ENCODE data around the gene BACH1. TPM values are rescaled to one million over a fixed set of nuclear protein-coding genes. Genes with fewer than 3 reads are reported as not detected.

Gene BACH1
- total RNA-seq, 1 donor: 189 TPM

DNA sequence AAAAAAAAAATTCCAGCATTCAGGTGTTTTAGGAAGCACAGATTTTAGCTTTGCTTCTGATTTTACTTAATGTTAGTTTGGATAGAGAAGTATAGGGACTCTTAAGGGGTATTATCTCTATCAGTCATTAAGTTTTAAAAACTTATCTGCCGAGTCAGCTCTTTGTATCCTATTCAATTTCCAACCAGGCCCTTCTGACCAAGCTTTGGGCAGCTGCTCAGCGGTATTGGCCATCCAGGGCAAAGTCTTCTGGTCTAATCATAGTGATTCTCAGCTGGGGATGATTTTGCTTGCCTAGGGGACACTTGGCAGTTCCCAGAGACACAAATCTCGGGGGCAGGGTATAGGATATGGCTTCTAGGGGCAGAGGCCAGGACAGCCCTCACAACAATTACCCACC is 47.6 kb downstream of the BACH1 start:
- no peak for DNase-seq (ENCODE audit: insufficient read length, low spot score, missing footprints)
- no peak overlapping the region for H3K4me2 ChIP-seq (ENCODE audit: insufficient read depth, low read length)
- no peak overlapping the region for H3K4me3 ChIP-seq (ENCODE audit: insufficient read depth, low read length)
- peak overlapping the region; percentile 83 for H3K27ac ChIP-seq (ENCODE audit: low read depth, low read length)
- no peak overlapping the region for H2AFZ ChIP-seq (ENCODE audit: low read length)
- H3K4me1 ChIP-seq (ENCODE audit: insufficient read depth, low read length): peaks cover 70% of the 10 kb centered on the region
- no peaks in the 10 kb centered on the region for H3K9me3 ChIP-seq (ENCODE audit: low read depth, low read length)
- no peaks in the 10 kb centered on the region for H4K20me1 ChIP-seq (ENCODE audit: insufficient read depth, low read length)
- peaks cover 32% of the 10 kb centered on the region for H3K36me3 ChIP-seq (ENCODE audit: insufficient read depth, low read length)
- peaks cover 53% of the 10 kb centered on the region for H3K79me2 ChIP-seq (ENCODE audit: insufficient read depth, low read length)
- no peaks in the 10 kb centered on the region for H3K27me3 ChIP-seq (ENCODE audit: insufficient read depth, low read length)
- no peak for TF ChIP-seq CTCF (IDR thresholded peaks at IDR 0.05; ENCODE audit: extremely low read depth, low read depth, low read length)

- Histone ChIP-seq H3K4me1 (ENCODE audit: insufficient read depth, low read length) (peaks cover 70% of the 10 kb centered on the region), H4K20me1 (ENCODE audit: insufficient read depth, low read length) (no peaks in the 10 kb centered on the region), H2AFZ (ENCODE audit: low read length) (no peak overlapping the region), H3K4me3 (ENCODE audit: insufficient read depth, low read length) (no peak overlapping the region), H3K4me2 (ENCODE audit: insufficient read depth, low read length) (no peak overlapping the region), H3K27me3 (ENCODE audit: insufficient read depth, low read length) (no peaks in the 10 kb centered on the region), H3K27ac (ENCODE audit: low read depth, low read length) (peak overlapping the region; percentile 83), H3K36me3 (ENCODE audit: insufficient read depth, low read length) (peaks cover 32% of the 10 kb centered on the region), H3K79me2 (ENCODE audit: insufficient read depth, low read length) (peaks cover 48% of the 10 kb centered on the region), H3K9me3 (ENCODE audit: low read depth, low read length) (no peaks in the 10 kb centered on the region)
- no peak for TF ChIP-seq CTCF (IDR thresholded peaks at IDR 0.05; ENCODE audit: extremely low read depth, low read depth, low read length)
- no peak for DNase-seq (ENCODE audit: insufficient read length, low spot score, missing footprints)
Measured at GRCh38 chr21:29346771-29347170, 48.0 kb downstream of the BACH1 start.

DNA sequence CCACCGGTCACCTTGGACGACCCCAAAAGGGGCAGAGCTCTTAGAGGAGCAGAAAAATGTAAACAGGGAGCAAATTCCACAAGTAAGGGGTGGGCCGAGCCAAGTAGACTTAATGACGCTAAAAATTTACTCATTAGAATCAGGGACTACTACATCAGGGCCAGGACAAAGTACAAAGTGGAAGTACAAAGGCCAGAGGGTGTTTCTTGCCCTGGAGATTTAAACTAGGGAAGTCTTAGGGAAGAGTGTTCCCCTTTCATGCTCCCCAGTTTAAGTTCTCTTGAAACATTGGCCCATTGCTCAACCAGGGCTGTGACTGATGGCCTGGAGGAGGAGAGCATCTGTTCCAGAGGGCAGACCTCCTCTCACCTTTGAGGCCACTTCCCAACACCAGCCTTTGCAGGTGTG is 48.6 kb downstream of the BACH1 start:
- TF ChIP-seq CTCF (IDR thresholded peaks at IDR 0.05; ENCODE audit: extremely low read depth, low read depth, low read length): no peak
- peaks cover 46% of the 10 kb centered on the region for H3K79me2 ChIP-seq (ENCODE audit: insufficient read depth, low read length)
- H3K9me3 ChIP-seq (ENCODE audit: low read depth, low read length): no peaks in the 10 kb centered on the region
- H3K4me1 ChIP-seq (ENCODE audit: insufficient read depth, low read length): peaks cover 66% of the 10 kb centered on the region
- no peaks in the 10 kb centered on the region for H4K20me1 ChIP-seq (ENCODE audit: insufficient read depth, low read length)
- H3K4me3 ChIP-seq (ENCODE audit: insufficient read depth, low read length): no peak overlapping the region
- H3K4me2 ChIP-seq (ENCODE audit: insufficient read depth, low read length): no peak overlapping the region
- H2AFZ ChIP-seq (ENCODE audit: low read length): no peak overlapping the region
- H3K36me3 ChIP-seq (ENCODE audit: insufficient read depth, low read length): peaks cover 35% of the 10 kb centered on the region
- DNase-seq (ENCODE audit: insufficient read length, low spot score, missing footprints): no peak
- peak overlapping the region; percentile 83 for H3K27ac ChIP-seq (ENCODE audit: low read depth, low read length)
- no peaks in the 10 kb centered on the region for H3K27me3 ChIP-seq (ENCODE audit: insufficient read depth, low read length)

DNA sequence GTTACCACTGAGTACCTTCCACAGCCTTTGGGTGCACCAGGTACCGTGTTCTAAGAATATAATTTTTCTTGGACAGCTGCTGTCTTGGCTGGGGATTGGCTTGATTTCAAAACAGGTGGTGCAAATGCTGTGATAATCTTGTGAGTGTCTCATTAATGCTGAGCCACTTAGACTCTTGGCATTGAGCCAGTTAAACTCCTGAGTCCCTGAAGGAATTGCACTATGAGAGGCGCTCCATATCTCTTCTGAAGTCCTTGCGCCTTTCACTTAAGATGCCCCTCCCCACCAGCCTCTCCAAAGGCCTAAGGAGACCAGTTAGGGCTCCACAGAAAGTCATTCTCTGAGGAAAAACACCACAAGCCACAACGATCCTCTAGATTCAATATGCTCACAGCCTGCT is 51.0 kb downstream of the BACH1 start:
- TF ChIP-seq CTCF (IDR thresholded peaks at IDR 0.05; ENCODE audit: extremely low read depth, low read depth, low read length): no peak
- Histone ChIP-seq H3K79me2 (ENCODE audit: insufficient read depth, low read length) (peaks cover 37% of the 10 kb centered on the region), H3K4me2 (ENCODE audit: insufficient read depth, low read length) (no peak overlapping the region), H3K27ac (ENCODE audit: low read depth, low read length) (peak overlapping the region; percentile 64), H4K20me1 (ENCODE audit: insufficient read depth, low read length) (no peaks in the 10 kb centered on the region), H3K9me3 (ENCODE audit: low read depth, low read length) (no peaks in the 10 kb centered on the region), H3K4me3 (ENCODE audit: insufficient read depth, low read length) (no peak overlapping the region), H2AFZ (ENCODE audit: low read length) (no peak overlapping the region), H3K27me3 (ENCODE audit: insufficient read depth, low read length) (no peaks in the 10 kb centered on the region), H3K4me1 (ENCODE audit: insufficient read depth, low read length) (peaks cover 46% of the 10 kb centered on the region), H3K36me3 (ENCODE audit: insufficient read depth, low read length) (peaks cover 51% of the 10 kb centered on the region)
- DNase-seq (ENCODE audit: insufficient read length, low spot score, missing footprints): no peak
